ENCODE results near the gene SPTAN1.
"Not testable (repeated sequence)": the region's sequence is repeated elsewhere in the genome, so short reads cannot be mapped to it uniquely, and the experiment has no call there.

Gene SPTAN1

GRCh38 chr9:128635266-128636023, 83.1 kb downstream of the SPTAN1 start:
- Histone ChIP-seq H3K27me3 (no peaks in the 10 kb centered on the region), H3K4me1 (peaks cover 38% of the 10 kb centered on the region), H3K4me3 (no peak overlapping the region), H4K20me1 (peaks cover 45% of the 10 kb centered on the region), H3K9me3 (no peaks in the 10 kb centered on the region), H3K4me2 (no peak overlapping the region), H3K36me3 (peaks cover 100% of the 10 kb centered on the region), H3K9ac (no peak overlapping the region), H3K27ac (no peak overlapping the region; the same call in 1 of the 2 replicates)
- TF ChIP-seq Cebpa-rat (IDR thresholded peaks at IDR 0.05): no peak

- TF ChIP-seq Cebpa-rat (IDR thresholded peaks at IDR 0.05): no peak
- peaks cover 45% of the 10 kb centered on the region for H4K20me1 ChIP-seq
- no peak overlapping the region for H3K4me3 ChIP-seq
- no peak overlapping the region for H3K4me2 ChIP-seq
- H3K27me3 ChIP-seq: no peaks in the 10 kb centered on the region
- peaks cover 99% of the 10 kb centered on the region for H3K36me3 ChIP-seq
- no peak overlapping the region for H3K9ac ChIP-seq
- no peaks in the 10 kb centered on the region for H3K9me3 ChIP-seq
- H3K27ac ChIP-seq: peak overlapping the region; percentile 77
- peaks cover 41% of the 10 kb centered on the region for H3K4me1 ChIP-seq
Observed at GRCh38 chr9:128636024-128636390, 83.6 kb downstream of the SPTAN1 start.

GRCh38 chr9:128636556-128637530, 84.5 kb downstream of the SPTAN1 start:
- Histone ChIP-seq H3K4me1 (peaks cover 49% of the 10 kb centered on the region), H3K9me3 (no peaks in the 10 kb centered on the region), H3K36me3 (peaks cover 97% of the 10 kb centered on the region), H3K9ac (no peak overlapping the region), H4K20me1 (peaks cover 39% of the 10 kb centered on the region), H3K27ac (peak overlapping the region; percentile 77), H3K4me2 (peak overlapping the region; percentile 61), H3K4me3 (no peak overlapping the region), H3K27me3 (no peaks in the 10 kb centered on the region)
- no peak for TF ChIP-seq Cebpa-rat (IDR thresholded peaks at IDR 0.05)

- no peak for TF ChIP-seq Cebpa-rat (IDR thresholded peaks at IDR 0.05)
- H4K20me1 ChIP-seq: peaks cover 31% of the 10 kb centered on the region
- peaks cover 55% of the 10 kb centered on the region for H3K4me1 ChIP-seq
- H3K27ac ChIP-seq: peak overlapping the region; percentile 77
- H3K4me2 ChIP-seq: peak overlapping the region; percentile 61
- H3K9me3 ChIP-seq: no peaks in the 10 kb centered on the region
- H3K36me3 ChIP-seq: peaks cover 89% of the 10 kb centered on the region
- no peaks in the 10 kb centered on the region for H3K27me3 ChIP-seq
- peak overlapping the region; percentile 50; the same call in 1 of the 2 replicates for H3K9ac ChIP-seq
- no peak overlapping the region for H3K4me3 ChIP-seq
Observed at GRCh38 chr9:128637656-128638055, 85.3 kb downstream of the SPTAN1 start.

GRCh38 chr9:128638580-128638979, 86.2 kb downstream of the SPTAN1 start:
- Histone ChIP-seq H4K20me1 (peaks cover 24% of the 10 kb centered on the region; the same call in 1 of the 2 replicates), H3K9ac (peak overlapping the region; percentile 50; the same call in 1 of the 2 replicates), H3K4me1 (peaks cover 64% of the 10 kb centered on the region), H3K4me3 (no peak overlapping the region), H3K9me3 (no peaks in the 10 kb centered on the region), H3K27me3 (no peaks in the 10 kb centered on the region), H3K4me2 (peak overlapping the region; percentile 61; the same call in 1 of the 2 replicates), H3K36me3 (peaks cover 80% of the 10 kb centered on the region), H3K27ac (peak overlapping the region; percentile 77)
- no peak for TF ChIP-seq Cebpa-rat (IDR thresholded peaks at IDR 0.05)

GRCh38 chr9:128640603-128641002, 88.2 kb downstream of the SPTAN1 start:
- Histone ChIP-seq H3K27ac (no peak overlapping the region), H3K27me3 (no peaks in the 10 kb centered on the region), H3K9ac (no peak overlapping the region), H3K4me3 (no peak overlapping the region), H3K4me2 (no peak overlapping the region), H3K4me1 (peaks cover 73% of the 10 kb centered on the region), H3K9me3 (no peaks in the 10 kb centered on the region), H4K20me1 (peaks cover 15% of the 10 kb centered on the region; the same call in 1 of the 2 replicates), H3K36me3 (peaks cover 64% of the 10 kb centered on the region)
- no peak for TF ChIP-seq Cebpa-rat (IDR thresholded peaks at IDR 0.05)

GRCh38 chr9:128642675-128643245, 90.4 kb downstream of the SPTAN1 start:
- Histone ChIP-seq H3K27me3 (no peaks in the 10 kb centered on the region), H3K4me2 (peak overlapping the region; percentile 69), H4K20me1 (no peaks in the 10 kb centered on the region), H3K4me3 (no peak overlapping the region), H3K9ac (peak overlapping the region; percentile 66), H3K9me3 (no peaks in the 10 kb centered on the region), H3K36me3 (peaks cover 57% of the 10 kb centered on the region), H3K27ac (peak overlapping the region; percentile 79), H3K4me1 (peaks cover 61% of the 10 kb centered on the region)
- TF ChIP-seq Cebpa-rat (IDR thresholded peaks at IDR 0.05): no peak

- Histone ChIP-seq H3K4me3 (no peak overlapping the region), H3K36me3 (peaks cover 50% of the 10 kb centered on the region), H4K20me1 (no peaks in the 10 kb centered on the region), H3K27me3 (no peaks in the 10 kb centered on the region), H3K9me3 (no peaks in the 10 kb centered on the region), H3K4me1 (peaks cover 52% of the 10 kb centered on the region), H3K4me2 (peak overlapping the region; percentile 69), H3K9ac (peak overlapping the region; percentile 0; the same call in 1 of the 2 replicates), H3K27ac (peak overlapping the region; percentile 79)
- no peak for TF ChIP-seq Cebpa-rat (IDR thresholded peaks at IDR 0.05)
Observed at GRCh38 chr9:128643519-128644300, 91.3 kb downstream of the SPTAN1 start.

GRCh38 chr9:128648206-128648605, 95.8 kb downstream of the SPTAN1 start:
- not testable (repeated sequence) for H3K27me3 ChIP-seq, H3K27ac ChIP-seq, H3K9me3 ChIP-seq, H4K20me1 ChIP-seq, H3K4me3 ChIP-seq, H3K9ac ChIP-seq, H3K4me2 ChIP-seq
- H3K36me3 ChIP-seq: peaks cover 25% of the 10 kb centered on the region
- H3K4me1 ChIP-seq: peaks cover 12% of the 10 kb centered on the region
